Stomach (tissue), 4 donors: ENCODE results near the gene PRDM16.

ENCODE experiments used
- EP300 ChIP-seq: sonication (generic); formaldehyde crosslinking; IDR thresholded peaks from one replicate; pipeline ENCODE4 v1.6.1; 2017; ENCODE audit warnings: antibody characterized with exemption
- POLR2A ChIP-seq, 4 donors: fragments of 450-650 bp; IDR thresholded peaks; one replicate each; pipeline ENCODE4 v1.6.1; 2016; ENCODE audit warnings: antibody characterized with exemption in 4 of 4, control low read depth in 2 of 4, mild to moderate bottlenecking in 1 of 4, moderate library complexity in 1 of 4
- TF ChIP-seq, protein P1 (sequence below), 7 experiments: fragments of 450-650 bp in 4 of 7; fragments of 200-600 bp in 3 of 7; sonication (generic) in 3 of 7; IDR thresholded peaks; one replicate each; pipeline ENCODE4 v1.5.1; 2016 to 2019; ENCODE audit warnings: antibody characterized with exemption in 7 of 7, control low read depth in 2 of 7, mild to moderate bottlenecking in 1 of 7

DNA sequence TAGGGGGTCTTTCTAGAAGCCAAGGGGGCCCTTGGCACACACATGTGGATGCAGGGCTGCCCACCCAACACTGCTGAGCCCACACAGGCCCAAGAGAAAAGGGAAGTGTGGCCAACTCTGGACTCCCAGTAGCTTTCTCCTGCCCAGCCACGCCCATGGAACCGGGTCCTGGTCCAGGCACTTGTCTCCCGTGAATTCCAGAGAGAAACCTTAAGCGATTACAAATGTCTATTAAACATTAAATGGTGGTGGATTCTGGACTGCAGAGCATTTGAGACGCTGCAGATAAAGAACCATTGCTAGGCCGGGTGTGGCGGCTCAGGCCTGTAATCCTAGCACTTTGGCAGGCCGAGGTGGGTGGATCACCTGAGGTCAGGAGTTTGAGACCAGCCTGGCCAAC, 284.9 kb downstream of the PRDM16 start:
- TF ChIP-seq, protein P1, sequence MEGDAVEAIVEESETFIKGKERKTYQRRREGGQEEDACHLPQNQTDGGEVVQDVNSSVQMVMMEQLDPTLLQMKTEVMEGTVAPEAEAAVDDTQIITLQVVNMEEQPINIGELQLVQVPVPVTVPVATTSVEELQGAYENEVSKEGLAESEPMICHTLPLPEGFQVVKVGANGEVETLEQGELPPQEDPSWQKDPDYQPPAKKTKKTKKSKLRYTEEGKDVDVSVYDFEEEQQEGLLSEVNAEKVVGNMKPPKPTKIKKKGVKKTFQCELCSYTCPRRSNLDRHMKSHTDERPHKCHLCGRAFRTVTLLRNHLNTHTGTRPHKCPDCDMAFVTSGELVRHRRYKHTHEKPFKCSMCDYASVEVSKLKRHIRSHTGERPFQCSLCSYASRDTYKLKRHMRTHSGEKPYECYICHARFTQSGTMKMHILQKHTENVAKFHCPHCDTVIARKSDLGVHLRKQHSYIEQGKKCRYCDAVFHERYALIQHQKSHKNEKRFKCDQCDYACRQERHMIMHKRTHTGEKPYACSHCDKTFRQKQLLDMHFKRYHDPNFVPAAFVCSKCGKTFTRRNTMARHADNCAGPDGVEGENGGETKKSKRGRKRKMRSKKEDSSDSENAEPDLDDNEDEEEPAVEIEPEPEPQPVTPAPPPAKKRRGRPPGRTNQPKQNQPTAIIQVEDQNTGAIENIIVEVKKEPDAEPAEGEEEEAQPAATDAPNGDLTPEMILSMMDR (IDR thresholded peaks at IDR 0.05) = no peak
- TF ChIP-seq EP300 = no peak
- no peak for TF ChIP-seq POLR2A (IDR thresholded peaks at IDR 0.05)
